Activated CD8-positive, alpha-beta memory T cell treated with anti-CD3 and anti-CD28 coated beads for 1 hour (primary cell): ENCODE data around the gene PGC.

ENCODE experiments used
- DNase-seq, 2 donors: peaks; one replicate each; pipeline ENCODE4 v3.0.0-alpha.2; 2020; ENCODE audit warnings: low read depth in 1 of 2; ENCODE audit errors: extremely low read depth in 1 of 2

PGC gene

GRCh38 chr6:41702089-41702745, 45.0 kb downstream of the PGC start:
- DNase-seq, result no peak

- no peak for DNase-seq
Measured at GRCh38 chr6:41700463-41701347, 46.5 kb downstream of the PGC start.

GRCh38 chr6:41699063-41699462, 48.1 kb downstream of the PGC start:
- no peak for DNase-seq

- DNase-seq, result no peak
Measured at GRCh38 chr6:41697861-41698781, 49.1 kb downstream of the PGC start.

- no peak for DNase-seq
Measured at GRCh38 chr6:41696788-41697187, 50.4 kb downstream of the PGC start.

- no peak for DNase-seq
Measured at GRCh38 chr6:41695825-41696224, 51.4 kb downstream of the PGC start.

- DNase-seq, result no peak
Measured at GRCh38 chr6:41694815-41695526, 52.2 kb downstream of the PGC start.

- no peak for DNase-seq
Measured at GRCh38 chr6:41693281-41694240, 53.6 kb downstream of the PGC start.

GRCh38 chr6:41692730-41693129, 54.5 kb downstream of the PGC start:
- DNase-seq, result no peak

- DNase-seq, result no peak
Measured at GRCh38 chr6:41692080-41692675, 55.0 kb downstream of the PGC start.

GRCh38 chr6:41691426-41692079, 55.6 kb downstream of the PGC start:
- DNase-seq, result no peak

- no peak for DNase-seq
Measured at GRCh38 chr6:41690541-41691330, 56.5 kb downstream of the PGC start.

GRCh38 chr6:41689171-41690008, 57.8 kb downstream of the PGC start:
- DNase-seq, result no peak

GRCh38 chr6:41688256-41688965, 58.8 kb downstream of the PGC start:
- no peak for DNase-seq

GRCh38 chr6:41687501-41688175, 59.6 kb downstream of the PGC start:
- no peak for DNase-seq
